Measurements from ENCODE around the gene TNPO3.

TNPO3 gene

DNA sequence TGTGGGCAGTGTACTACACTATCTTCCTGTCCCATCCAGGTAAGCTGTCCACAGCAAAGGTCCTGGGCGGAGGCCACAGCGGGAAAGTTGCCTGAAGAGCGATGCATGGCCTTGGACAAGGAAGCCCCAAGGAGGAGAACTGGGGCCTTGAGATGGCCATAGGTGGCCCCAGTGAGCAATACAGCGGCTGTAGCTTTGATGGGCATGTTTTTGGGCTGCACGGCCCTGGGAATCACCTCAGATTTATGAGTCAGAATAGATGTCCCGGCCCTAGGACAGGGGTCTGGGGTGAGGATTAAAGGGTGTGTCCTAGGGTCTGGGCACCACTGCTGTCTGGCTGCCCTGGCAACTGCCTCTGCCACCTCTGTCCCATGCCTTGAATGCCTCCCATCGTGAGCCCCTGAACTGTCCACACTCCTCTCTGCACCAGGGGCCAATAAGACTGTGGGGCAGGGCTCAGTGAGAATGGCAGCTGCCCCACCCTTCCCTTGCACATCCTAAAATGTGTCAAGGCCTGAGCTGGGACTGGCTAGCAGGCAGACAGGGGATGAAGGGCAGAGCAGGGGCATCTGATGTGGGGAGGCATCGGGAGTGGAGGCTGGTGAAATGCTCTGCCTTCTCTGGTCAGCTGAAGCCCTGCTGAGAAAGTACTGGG, 126.6 kb downstream of the TNPO3 start:
- H3K4me1 ChIP-seq (ENCODE audit: low read depth, poor library complexity, severe bottlenecking), result peaks cover 12% of the 10 kb centered on the region
- H3K27me3 ChIP-seq (ENCODE audit: insufficient read depth, low read depth), result no peaks in the 10 kb centered on the region
- TF ChIP-seq, protein P1, sequence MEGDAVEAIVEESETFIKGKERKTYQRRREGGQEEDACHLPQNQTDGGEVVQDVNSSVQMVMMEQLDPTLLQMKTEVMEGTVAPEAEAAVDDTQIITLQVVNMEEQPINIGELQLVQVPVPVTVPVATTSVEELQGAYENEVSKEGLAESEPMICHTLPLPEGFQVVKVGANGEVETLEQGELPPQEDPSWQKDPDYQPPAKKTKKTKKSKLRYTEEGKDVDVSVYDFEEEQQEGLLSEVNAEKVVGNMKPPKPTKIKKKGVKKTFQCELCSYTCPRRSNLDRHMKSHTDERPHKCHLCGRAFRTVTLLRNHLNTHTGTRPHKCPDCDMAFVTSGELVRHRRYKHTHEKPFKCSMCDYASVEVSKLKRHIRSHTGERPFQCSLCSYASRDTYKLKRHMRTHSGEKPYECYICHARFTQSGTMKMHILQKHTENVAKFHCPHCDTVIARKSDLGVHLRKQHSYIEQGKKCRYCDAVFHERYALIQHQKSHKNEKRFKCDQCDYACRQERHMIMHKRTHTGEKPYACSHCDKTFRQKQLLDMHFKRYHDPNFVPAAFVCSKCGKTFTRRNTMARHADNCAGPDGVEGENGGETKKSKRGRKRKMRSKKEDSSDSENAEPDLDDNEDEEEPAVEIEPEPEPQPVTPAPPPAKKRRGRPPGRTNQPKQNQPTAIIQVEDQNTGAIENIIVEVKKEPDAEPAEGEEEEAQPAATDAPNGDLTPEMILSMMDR (conservative IDR thresholded peaks at IDR 0.05; ENCODE audit: low read depth, low read length), result no peak
- no peaks in the 10 kb centered on the region for H3K79me2 ChIP-seq (ENCODE audit: insufficient read depth, low read depth)
- no peak overlapping the region for H3K9ac ChIP-seq
- H3K4me2 ChIP-seq, result no peak overlapping the region
- H4K20me1 ChIP-seq (ENCODE audit: insufficient read depth), result no peaks in the 10 kb centered on the region
- H3K27ac ChIP-seq, result no peak overlapping the region
- no peak overlapping the region for H3K4me3 ChIP-seq (IDR thresholded peaks at IDR 0.05; ENCODE audit: insufficient read depth, low read depth, low read length)
- H3K36me3 ChIP-seq (ENCODE audit: insufficient read depth), result no peaks in the 10 kb centered on the region
- no peak overlapping the region for H2AFZ ChIP-seq (ENCODE audit: low read depth)

DNA sequence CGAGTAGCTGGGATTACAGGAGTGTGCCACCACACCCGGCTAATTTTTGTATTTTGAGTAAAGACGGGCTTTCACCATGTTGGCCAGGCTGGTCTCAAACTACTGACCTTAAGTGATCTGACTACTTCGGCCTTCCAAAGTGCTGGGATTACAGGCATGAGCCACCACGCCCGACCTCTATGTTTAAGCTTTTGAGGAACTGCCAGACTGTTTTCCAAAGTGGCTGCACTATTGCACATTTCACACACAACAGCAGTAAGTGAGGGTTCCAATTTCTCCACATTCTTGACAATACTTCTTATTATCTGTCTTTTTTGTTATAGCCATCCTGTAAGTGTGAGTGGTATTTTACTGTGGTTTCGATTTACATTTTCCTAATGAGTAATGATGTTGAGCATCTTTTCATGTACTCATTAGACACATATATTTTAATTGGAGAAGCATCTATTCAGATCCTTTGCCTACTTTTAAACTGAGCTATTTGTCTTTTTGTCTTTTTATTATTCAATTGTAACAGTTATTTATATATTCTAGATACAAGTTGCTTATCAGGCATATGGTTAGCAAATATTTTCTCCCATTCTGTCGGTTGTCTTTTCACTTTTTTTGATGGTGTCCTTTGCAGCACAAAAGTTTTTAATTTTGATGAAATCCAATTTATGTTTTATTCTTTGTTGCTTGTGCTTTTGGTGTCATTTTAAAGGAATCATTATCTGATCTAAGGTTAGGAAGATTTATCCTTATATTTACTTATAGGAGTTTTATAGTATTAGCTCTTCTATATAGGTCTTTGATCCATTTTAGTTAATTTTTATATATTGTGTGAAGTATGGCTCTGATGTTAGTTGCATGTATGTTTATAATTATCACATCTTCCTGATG, 130.0 kb downstream of the TNPO3 start:
- H3K4me2 ChIP-seq, result no peak overlapping the region
- H4K20me1 ChIP-seq (ENCODE audit: insufficient read depth), result no peaks in the 10 kb centered on the region
- no peaks in the 10 kb centered on the region for H3K79me2 ChIP-seq (ENCODE audit: insufficient read depth, low read depth)
- H2AFZ ChIP-seq (ENCODE audit: low read depth), result no peak overlapping the region
- H3K4me3 ChIP-seq (IDR thresholded peaks at IDR 0.05; ENCODE audit: insufficient read depth, low read depth, low read length), result no peak overlapping the region
- no peaks in the 10 kb centered on the region for H3K4me1 ChIP-seq (ENCODE audit: low read depth, poor library complexity, severe bottlenecking)
- H3K27me3 ChIP-seq (ENCODE audit: insufficient read depth, low read depth), result no peaks in the 10 kb centered on the region; the same call in 1 of the 2 replicates
- no peak overlapping the region for H3K27ac ChIP-seq
- H3K36me3 ChIP-seq (ENCODE audit: insufficient read depth), result no peaks in the 10 kb centered on the region
- no peak overlapping the region for H3K9ac ChIP-seq
- TF ChIP-seq, protein P1 (conservative IDR thresholded peaks at IDR 0.05; ENCODE audit: low read depth, low read length), result no peak

DNA sequence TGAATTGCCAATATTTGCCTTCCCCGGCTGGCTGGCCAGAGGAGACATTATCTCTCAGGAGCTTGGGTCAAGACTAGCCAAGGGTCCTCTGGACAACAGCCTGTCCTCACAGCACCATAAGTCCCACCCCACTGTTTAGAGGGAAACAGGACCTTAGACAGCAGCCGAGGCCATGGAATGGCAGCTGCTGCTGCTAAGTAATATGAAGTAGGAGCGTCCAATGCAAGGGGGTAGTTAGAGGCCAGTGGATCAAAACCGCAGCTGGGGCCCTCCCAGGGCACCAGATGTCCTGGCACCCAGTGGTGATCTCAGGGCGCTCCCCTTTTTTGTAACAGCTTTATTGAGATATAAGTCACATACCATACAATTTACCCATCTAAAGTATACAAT, 131.5 kb downstream of the TNPO3 start:
- H3K4me1 ChIP-seq (ENCODE audit: low read depth, poor library complexity, severe bottlenecking), result peaks cover 9% of the 10 kb centered on the region
- H3K4me3 ChIP-seq (IDR thresholded peaks at IDR 0.05; ENCODE audit: insufficient read depth, low read depth, low read length), result no peak overlapping the region
- H3K36me3 ChIP-seq (ENCODE audit: insufficient read depth), result no peaks in the 10 kb centered on the region
- TF ChIP-seq, protein P1 (conservative IDR thresholded peaks at IDR 0.05; ENCODE audit: low read depth, low read length), result no peak
- no peaks in the 10 kb centered on the region; the same call in 1 of the 2 replicates for H3K27me3 ChIP-seq (ENCODE audit: insufficient read depth, low read depth)
- no peak overlapping the region for H2AFZ ChIP-seq (ENCODE audit: low read depth)
- H4K20me1 ChIP-seq (ENCODE audit: insufficient read depth), result no peaks in the 10 kb centered on the region
- H3K79me2 ChIP-seq (ENCODE audit: insufficient read depth, low read depth), result no peaks in the 10 kb centered on the region
- no peak overlapping the region for H3K27ac ChIP-seq
- H3K4me2 ChIP-seq, result no peak overlapping the region
- no peak overlapping the region for H3K9ac ChIP-seq

DNA sequence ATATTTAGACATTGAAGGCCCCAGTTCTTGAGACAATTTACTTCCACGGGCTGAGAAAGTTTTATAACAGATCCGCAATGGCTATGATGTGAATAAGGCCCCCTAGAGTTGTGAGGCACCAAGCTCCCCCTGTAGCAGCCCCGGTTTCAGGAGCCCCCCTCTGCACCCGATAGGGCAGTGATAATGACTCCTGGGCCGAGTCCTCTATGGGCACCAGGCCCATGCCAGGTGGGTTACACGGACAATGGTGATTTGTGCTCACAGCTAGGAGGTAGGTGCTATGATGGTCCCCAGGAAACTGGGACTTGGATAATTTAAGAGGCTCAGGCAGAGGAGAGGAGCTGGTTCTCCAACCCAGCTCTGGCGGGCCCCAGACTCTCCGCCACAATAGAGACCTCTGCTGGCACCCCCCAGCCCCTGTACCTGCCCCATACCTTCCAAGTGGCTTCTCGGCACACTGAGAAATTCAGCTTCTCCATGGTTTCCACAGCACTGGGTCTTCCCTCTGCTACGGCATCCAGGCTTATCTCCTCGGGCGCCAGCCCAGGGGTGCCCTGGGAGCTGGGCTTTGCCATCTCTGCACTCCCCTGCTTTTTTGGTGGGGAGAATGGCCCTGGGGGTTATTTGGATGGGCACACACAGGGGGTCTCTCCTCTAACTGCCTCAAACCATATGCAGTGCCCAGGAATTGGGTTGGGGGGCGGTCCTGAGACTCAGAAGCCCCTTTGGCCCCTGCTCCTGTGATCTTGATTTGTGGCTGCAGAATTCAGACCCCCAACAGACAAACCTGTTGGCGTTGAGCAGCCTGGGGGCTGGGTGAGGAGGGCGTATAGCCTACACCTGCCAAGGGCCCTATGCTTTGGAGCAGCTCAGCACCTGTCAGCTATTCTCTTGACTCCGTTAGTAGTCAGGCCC, 132.2 kb downstream of the TNPO3 start:
- H3K4me1 ChIP-seq (ENCODE audit: low read depth, poor library complexity, severe bottlenecking), result peaks cover 9% of the 10 kb centered on the region
- H4K20me1 ChIP-seq (ENCODE audit: insufficient read depth), result no peaks in the 10 kb centered on the region
- H3K79me2 ChIP-seq (ENCODE audit: insufficient read depth, low read depth), result no peaks in the 10 kb centered on the region
- no peaks in the 10 kb centered on the region; the same call in 1 of the 2 replicates for H3K27me3 ChIP-seq (ENCODE audit: insufficient read depth, low read depth)
- H3K27ac ChIP-seq, result no peak overlapping the region
- H3K4me3 ChIP-seq (IDR thresholded peaks at IDR 0.05; ENCODE audit: insufficient read depth, low read depth, low read length), result no peak overlapping the region
- no peak overlapping the region for H3K9ac ChIP-seq
- no peak overlapping the region for H3K4me2 ChIP-seq
- H2AFZ ChIP-seq (ENCODE audit: low read depth), result no peak overlapping the region
- TF ChIP-seq, protein P1 (conservative IDR thresholded peaks at IDR 0.05; ENCODE audit: low read depth, low read length), result no peak
- no peaks in the 10 kb centered on the region for H3K36me3 ChIP-seq (ENCODE audit: insufficient read depth)

Data from KMS-11 (cell line).